ENCODE results near the gene ETV7. TPM values are rescaled to one million over a fixed set of nuclear protein-coding genes. Genes with fewer than 3 reads are reported as not detected.

The ETV7 gene
- total RNA-seq, 1 donor from 2014 or later = not detected

GRCh38 chr6:36372088-36372487 lies 15.4 kb downstream of the ETV7 start:
- no peak for DNase-seq
- Mint-ChIP-seq H3K27me3 (ENCODE audit: unreplicated experiment) (peaks cover 2% of the 10 kb centered on the region), H3K4me1 (ENCODE audit: low read depth, unreplicated experiment) (no peaks in the 10 kb centered on the region), H3K27ac (ENCODE audit: unreplicated experiment) (no peak overlapping the region), H3K36me3 (ENCODE audit: unreplicated experiment) (no peaks in the 10 kb centered on the region), H3K4me3 (ENCODE audit: unreplicated experiment) (no peak overlapping the region), H3K9me3 (ENCODE audit: unreplicated experiment) (no peaks in the 10 kb centered on the region)
- no peak for TF ChIP-seq CTCF (IDR thresholded peaks at IDR 0.05; ENCODE audit: partially characterized antibody, unreplicated experiment)

GRCh38 chr6:36371211-36371610 lies 16.3 kb downstream of the ETV7 start:
- H3K9me3 Mint-ChIP-seq (ENCODE audit: unreplicated experiment) = no peaks in the 10 kb centered on the region
- H3K4me3 Mint-ChIP-seq (ENCODE audit: unreplicated experiment) = no peak overlapping the region

GRCh38 chr6:36370638-36371037 lies 16.8 kb downstream of the ETV7 start:
- H3K4me1 Mint-ChIP-seq (ENCODE audit: low read depth, unreplicated experiment) = no peaks in the 10 kb centered on the region
- H3K36me3 Mint-ChIP-seq (ENCODE audit: unreplicated experiment) = no peaks in the 10 kb centered on the region
- no peak for TF ChIP-seq CTCF (IDR thresholded peaks at IDR 0.05; ENCODE audit: partially characterized antibody, unreplicated experiment)
- no peak for DNase-seq
- peaks cover 2% of the 10 kb centered on the region for H3K27me3 Mint-ChIP-seq (ENCODE audit: unreplicated experiment)
- H3K4me3 Mint-ChIP-seq (ENCODE audit: unreplicated experiment) = no peak overlapping the region
- no peak overlapping the region for H3K27ac Mint-ChIP-seq (ENCODE audit: unreplicated experiment)
- no peaks in the 10 kb centered on the region for H3K9me3 Mint-ChIP-seq (ENCODE audit: unreplicated experiment)

More at GRCh38 chr6:36371211-36371610, 16.3 kb downstream of the ETV7 start:
- no peak for DNase-seq
- H3K36me3 Mint-ChIP-seq (ENCODE audit: unreplicated experiment) = no peaks in the 10 kb centered on the region
- H3K27me3 Mint-ChIP-seq (ENCODE audit: unreplicated experiment) = peaks cover 2% of the 10 kb centered on the region
- H3K27ac Mint-ChIP-seq (ENCODE audit: unreplicated experiment) = no peak overlapping the region
- no peak for TF ChIP-seq CTCF (IDR thresholded peaks at IDR 0.05; ENCODE audit: partially characterized antibody, unreplicated experiment)
- H3K4me1 Mint-ChIP-seq (ENCODE audit: low read depth, unreplicated experiment) = no peaks in the 10 kb centered on the region

GRCh38 chr6:36368921-36369865 lies 18.3 kb downstream of the ETV7 start:
- Mint-ChIP-seq H3K27ac (ENCODE audit: unreplicated experiment) (no peak overlapping the region), H3K36me3 (ENCODE audit: unreplicated experiment) (no peaks in the 10 kb centered on the region), H3K4me3 (ENCODE audit: unreplicated experiment) (no peak overlapping the region), H3K4me1 (ENCODE audit: low read depth, unreplicated experiment) (no peaks in the 10 kb centered on the region), H3K27me3 (ENCODE audit: unreplicated experiment) (peaks cover 2% of the 10 kb centered on the region), H3K9me3 (ENCODE audit: unreplicated experiment) (no peaks in the 10 kb centered on the region)
- DNase-seq = no peak
- no peak for TF ChIP-seq CTCF (IDR thresholded peaks at IDR 0.05; ENCODE audit: partially characterized antibody, unreplicated experiment)

- no peak for TF ChIP-seq CTCF (IDR thresholded peaks at IDR 0.05; ENCODE audit: partially characterized antibody, unreplicated experiment)
- Mint-ChIP-seq H3K4me1 (ENCODE audit: low read depth, unreplicated experiment) (no peaks in the 10 kb centered on the region), H3K27ac (ENCODE audit: unreplicated experiment) (no peak overlapping the region), H3K9me3 (ENCODE audit: unreplicated experiment) (no peaks in the 10 kb centered on the region), H3K4me3 (ENCODE audit: unreplicated experiment) (no peak overlapping the region), H3K36me3 (ENCODE audit: unreplicated experiment) (no peaks in the 10 kb centered on the region), H3K27me3 (ENCODE audit: unreplicated experiment) (peaks cover 2% of the 10 kb centered on the region)
- no peak for DNase-seq
Observed at GRCh38 chr6:36368421-36368820, 19.0 kb downstream of the ETV7 start.

All from glutamatergic neuron (in vitro differentiated cells).